Sigmoid colon (tissue), 4 donors: Measurements from ENCODE around the gene ZNFX1.

Experiments
- EP300 ChIP-seq, 4 donors: sonication (generic); formaldehyde crosslinking; IDR thresholded peaks; one replicate each; pipeline ENCODE4 v1.6.1; 2017; ENCODE audit warnings: antibody characterized with exemption in 4 of 4
- POLR2A ChIP-seq, 2 donors: fragments of 450-650 bp; IDR thresholded peaks; one replicate each; pipeline ENCODE4 v1.6.1; 2016; ENCODE audit warnings: antibody characterized with exemption in 2 of 2, mild to moderate bottlenecking in 2 of 2, moderate library complexity in 2 of 2
- POLR2AphosphoS5 ChIP-seq, 4 donors: sonication (generic); formaldehyde crosslinking; IDR thresholded peaks; one replicate each; pipeline ENCODE4 v1.6.1; 2017; ENCODE audit warnings: antibody characterized with exemption in 4 of 4
- TF ChIP-seq, protein P1 (sequence below), 4 experiments: fragments of 450-650 bp in 3 of 4; fragments of 200-600 bp in 1 of 4; IDR thresholded peaks; one replicate each; pipeline ENCODE4 v1.5.1; 2016 to 2019; ENCODE audit warnings: antibody characterized with exemption in 4 of 4, mild to moderate bottlenecking in 3 of 4, moderate library complexity in 2 of 4

GRCh38 chr20:49303065-49303552, 25.3 kb upstream of the ZNFX1 start:
- TF ChIP-seq, protein P1, sequence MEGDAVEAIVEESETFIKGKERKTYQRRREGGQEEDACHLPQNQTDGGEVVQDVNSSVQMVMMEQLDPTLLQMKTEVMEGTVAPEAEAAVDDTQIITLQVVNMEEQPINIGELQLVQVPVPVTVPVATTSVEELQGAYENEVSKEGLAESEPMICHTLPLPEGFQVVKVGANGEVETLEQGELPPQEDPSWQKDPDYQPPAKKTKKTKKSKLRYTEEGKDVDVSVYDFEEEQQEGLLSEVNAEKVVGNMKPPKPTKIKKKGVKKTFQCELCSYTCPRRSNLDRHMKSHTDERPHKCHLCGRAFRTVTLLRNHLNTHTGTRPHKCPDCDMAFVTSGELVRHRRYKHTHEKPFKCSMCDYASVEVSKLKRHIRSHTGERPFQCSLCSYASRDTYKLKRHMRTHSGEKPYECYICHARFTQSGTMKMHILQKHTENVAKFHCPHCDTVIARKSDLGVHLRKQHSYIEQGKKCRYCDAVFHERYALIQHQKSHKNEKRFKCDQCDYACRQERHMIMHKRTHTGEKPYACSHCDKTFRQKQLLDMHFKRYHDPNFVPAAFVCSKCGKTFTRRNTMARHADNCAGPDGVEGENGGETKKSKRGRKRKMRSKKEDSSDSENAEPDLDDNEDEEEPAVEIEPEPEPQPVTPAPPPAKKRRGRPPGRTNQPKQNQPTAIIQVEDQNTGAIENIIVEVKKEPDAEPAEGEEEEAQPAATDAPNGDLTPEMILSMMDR (IDR thresholded peaks at IDR 0.05), result no peak
- no peak for TF ChIP-seq POLR2A (IDR thresholded peaks at IDR 0.05)
- TF ChIP-seq EP300 (IDR thresholded peaks at IDR 0.05), result no peak
- TF ChIP-seq POLR2AphosphoS5 (IDR thresholded peaks at IDR 0.05), result no peak
